GM19025 (cell line): ENCODE measurements around the gene DPPA4.
"Not testable (repeated sequence)": the region's sequence is repeated elsewhere in the genome, so short reads cannot be mapped to it uniquely, and the experiment has no call there.

Experiments used
- ATAC-seq: cut with Tn5 transposase; IDR thresholded peaks from one replicate; pipeline ENCODE4 v1.9.1; 2021; ENCODE audit warnings: mild to moderate bottlenecking, low read depth, moderate library complexity; ENCODE audit not compliant: unreplicated experiment

DPPA4 gene, protein sequence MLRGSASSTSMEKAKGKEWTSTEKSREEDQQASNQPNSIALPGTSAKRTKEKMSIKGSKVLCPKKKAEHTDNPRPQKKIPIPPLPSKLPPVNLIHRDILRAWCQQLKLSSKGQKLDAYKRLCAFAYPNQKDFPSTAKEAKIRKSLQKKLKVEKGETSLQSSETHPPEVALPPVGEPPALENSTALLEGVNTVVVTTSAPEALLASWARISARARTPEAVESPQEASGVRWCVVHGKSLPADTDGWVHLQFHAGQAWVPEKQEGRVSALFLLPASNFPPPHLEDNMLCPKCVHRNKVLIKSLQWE

DNA sequence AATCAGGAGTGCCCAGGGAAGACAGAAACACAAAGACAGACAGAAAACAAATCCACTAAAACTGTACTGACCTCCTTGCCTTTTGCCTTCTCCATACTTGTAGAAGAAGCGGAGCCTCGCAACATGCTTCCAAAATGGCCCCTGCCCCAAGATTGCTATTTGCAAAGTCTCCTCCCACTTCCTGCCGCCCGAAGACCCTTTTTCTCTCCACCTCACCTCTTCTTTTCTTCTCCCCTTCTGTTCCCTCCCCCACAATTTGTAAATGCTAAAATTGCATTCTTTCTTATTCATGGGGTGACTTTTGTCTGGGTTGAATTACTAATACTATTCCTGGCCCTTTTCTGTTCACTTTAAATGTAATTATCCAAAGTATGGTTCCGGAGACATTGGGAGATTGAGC lies at the start of gene DPPA4:
Gene DPPA4 (minus strand): TSS at position 154 of the 400 bp plus-strand sequence. CDS start 29 bp downstream, at position 125.
- no peak for ATAC-seq

DNA sequence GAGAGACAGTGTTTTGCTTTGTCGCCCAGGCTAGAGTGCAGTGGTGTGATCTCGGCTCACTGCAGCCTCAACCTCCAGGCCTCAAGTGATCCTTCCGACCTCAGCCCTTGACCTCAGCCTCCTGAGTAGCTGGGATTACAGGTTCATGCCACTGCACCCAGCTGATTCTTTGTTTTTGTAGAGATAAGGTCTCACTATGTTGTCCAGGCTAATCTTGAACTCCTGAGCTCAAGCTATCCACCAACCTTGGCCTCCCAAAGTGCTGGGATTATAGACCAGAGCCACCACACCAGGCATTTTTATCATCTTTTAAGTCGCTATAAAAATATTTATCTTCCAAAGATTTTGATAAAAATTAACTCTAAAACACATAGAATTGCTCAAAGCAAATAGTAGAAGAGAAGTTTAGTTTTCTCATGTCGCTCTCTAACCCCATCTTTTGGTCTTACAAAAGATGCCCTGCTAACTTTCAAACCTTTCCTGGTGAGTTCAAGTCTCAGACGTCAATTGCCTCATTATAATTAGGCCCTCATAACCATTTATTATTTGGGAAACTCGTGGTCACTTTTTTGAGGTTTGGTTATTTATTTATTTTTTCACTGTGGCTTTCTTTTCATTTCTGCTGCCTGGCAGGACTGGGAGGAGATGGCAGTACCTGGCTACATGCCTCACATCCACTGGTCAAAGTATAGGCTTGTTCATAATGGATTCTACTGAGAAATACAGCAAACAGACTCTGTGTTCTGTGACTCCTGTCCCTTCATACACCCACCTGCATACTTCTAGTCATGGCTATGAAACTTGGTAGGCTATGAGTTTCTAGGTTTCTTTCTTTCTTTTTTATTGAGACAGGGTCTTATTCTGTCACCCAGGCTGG lies 48.3 kb upstream of the DPPA4 start:
- no peak for ATAC-seq

DNA sequence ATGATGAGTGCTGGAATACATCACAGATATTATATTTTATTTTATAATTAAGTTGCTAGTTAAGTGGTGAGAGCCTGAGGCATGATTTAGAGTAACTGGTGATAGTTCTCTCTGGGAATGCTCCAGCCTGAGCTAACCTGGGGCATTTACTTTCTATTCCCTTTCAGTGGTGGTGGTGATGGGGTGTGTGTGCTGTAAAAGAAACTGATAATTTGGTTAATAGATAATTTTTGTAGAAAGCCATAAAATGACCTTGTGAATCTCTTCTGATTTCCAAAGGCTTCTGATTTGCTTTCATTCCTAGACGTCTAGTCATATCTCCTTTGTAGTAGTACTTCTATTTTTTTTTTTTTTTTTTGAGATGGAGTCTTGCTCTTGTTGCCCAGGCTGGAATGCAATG lies 46.8 kb upstream of the DPPA4 start:
- ATAC-seq, result no peak

DNA sequence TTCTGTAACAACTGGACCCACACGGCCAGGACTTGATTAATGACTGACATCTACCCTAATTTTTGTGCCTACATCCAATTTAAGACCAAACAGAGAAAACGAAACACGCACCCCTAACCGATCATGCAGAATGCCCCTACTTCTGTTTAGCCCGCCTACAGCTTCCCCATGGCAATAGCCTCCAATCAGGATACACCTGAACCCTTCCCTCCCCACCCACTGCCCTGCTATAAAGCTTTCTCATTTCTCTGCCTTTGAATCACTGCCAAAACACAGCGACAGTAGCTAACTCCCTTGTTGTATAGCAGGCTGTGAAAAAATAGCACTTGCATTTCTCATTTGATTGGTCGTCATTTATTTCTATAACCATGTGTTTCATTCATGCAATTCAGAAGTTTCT lies 45.2 kb upstream of the DPPA4 start:
- no peak for ATAC-seq

DNA sequence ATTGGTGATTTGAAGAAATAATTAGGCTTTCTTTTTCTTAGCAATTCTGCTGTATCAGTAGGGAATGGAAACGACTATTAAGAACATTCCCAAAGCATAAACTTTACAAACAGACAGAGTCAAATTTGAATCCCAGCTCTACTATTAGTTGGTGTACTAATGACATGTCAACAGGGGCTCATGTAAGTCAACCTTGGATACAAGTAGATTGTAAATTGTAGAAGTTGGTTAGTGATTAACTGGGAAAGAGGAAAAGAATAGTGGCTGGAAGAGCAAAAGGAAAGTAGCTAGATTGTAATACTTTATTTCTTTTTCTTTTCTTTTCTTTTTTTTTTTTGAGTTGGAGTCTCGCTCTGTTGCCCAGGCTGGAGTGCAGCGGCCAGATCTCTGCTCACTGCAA lies 38.6 kb upstream of the DPPA4 start:
- ATAC-seq, result no peak

DNA sequence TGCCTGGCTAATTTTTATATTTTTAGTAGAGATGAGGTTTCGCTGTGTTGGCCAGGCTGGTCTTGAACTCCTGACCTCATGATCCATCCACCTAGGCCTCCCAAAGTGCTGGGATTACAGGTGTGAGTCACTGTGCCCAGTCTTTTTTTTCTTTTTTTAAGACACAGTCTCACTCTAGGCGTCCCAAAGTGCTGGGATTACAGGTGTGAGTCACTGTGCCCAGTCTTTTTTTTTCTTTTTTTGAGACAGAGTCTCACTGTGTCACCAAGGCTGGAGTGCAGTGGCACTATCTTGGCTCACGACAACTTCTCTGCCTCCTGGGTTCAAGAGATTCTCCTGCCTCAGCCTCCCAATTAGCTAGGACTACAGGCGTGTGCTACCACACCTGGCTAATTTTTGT lies 37.1 kb upstream of the DPPA4 start:
- ATAC-seq, result not testable (repeated sequence)

DNA sequence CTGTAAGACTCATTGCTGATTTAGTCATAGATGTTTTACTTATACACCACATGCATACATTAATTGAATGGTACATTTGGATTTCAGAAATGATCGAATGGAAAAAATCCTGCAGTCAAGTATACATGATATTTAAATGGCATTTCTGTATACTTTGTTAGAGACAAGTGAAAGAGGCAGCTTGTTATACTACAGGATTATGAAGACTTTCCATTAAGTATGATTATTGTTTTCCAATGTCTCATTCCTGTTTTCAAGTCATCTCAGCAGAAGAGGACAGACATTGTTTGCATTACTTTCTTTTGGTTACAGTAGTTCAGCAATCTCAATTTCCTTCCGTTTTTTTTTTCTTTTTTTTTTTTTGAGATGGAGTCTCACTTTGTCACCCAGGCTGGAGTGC lies 36.6 kb upstream of the DPPA4 start:
- ATAC-seq, result no peak

DNA sequence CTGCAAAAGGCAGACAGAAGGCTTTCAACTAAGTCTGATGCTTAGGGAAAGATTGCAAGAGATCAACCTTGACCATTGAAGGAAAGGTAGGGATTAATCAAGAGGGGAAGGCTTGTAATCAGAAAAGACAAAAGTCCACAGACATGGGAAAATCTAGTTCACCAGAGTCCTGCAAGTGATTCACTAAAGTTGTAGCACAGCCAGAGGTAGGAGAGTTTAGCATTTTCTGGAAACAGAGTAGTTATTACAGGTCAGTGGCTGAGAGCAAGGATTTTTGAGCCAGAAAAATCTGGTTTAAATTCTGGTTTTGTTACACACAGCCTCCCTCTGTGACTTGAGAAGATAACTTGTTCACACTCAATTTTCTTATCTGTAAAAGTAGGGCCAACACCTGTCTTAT lies 35.3 kb upstream of the DPPA4 start:
- ATAC-seq, result no peak

DNA sequence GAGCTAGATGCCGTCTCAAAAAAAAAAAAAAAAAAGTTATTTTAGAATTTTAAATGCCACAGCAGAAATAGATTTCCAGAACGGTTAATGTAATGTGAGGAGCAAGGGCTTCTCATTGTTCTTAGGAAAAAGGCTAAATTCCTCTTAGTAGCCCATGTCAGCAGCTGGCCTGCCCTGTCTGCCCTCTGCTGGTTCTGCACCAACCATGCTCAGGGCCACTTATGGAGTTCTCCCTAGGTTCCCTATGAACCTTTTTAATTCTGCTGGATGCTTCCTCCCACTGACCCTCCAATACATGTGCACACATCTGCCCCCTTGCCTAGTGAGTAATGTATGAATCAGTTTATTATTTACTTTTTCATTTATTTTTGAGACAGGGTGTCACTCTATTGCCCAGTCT lies 32.2 kb upstream of the DPPA4 start:
- ATAC-seq, result no peak

DNA sequence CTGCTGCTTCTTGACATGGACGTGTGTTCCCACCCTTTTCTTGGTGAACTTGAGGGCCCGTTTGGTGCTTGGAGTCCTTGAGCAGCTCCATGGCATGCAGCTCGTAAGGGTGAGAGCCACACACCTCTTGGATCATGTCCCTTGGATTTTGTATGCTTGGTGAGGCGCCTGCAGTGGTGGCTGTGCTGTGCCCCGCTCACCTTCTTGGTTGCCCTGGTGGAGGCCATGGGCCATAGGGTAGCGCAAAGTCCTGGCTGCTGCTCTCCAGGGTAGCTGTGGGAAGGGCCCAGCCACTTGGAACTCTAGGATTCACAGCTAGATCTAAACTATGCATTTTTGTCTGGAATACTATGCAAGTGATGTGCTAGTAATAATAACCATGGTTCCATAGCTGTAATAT lies 26.7 kb upstream of the DPPA4 start:
- ATAC-seq, result no peak

DNA sequence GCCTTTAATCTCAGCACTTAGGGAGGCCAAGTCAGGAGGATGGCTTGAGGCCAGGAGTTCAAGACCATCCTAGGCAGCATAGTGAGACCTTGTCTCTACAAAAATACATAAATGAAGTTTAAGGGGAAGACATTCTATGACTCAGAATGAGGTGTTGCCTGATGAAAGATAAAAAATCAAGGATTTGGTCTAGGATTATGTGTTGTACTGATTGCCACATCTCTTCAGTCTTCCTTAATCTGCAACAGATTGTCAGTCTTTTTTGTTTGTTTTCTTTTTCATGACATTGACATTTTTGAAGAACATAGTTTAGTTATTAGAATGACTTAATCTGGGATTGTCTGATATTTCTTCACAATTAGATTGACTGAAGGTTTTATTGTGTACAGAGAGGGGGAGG lies 26.3 kb upstream of the DPPA4 start:
- ATAC-seq, result no peak

DNA sequence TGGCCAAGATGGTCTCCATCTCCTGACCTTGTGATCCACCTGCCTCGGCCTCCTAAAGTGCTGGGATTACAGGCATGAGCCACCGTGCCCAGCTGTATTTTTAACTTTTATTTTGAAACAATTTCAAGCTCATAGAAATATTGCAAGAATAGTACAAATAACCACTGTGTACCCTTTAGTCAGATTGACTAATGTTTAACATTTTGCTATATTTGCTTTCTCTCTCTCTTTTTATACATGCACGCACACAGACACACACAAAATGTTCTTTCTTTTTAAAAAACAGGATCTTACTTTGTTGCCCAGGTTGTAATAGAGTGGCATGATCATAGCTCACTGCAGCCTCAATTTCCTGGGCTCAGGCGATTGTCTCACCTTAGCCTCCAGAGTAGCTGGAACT lies 25.5 kb upstream of the DPPA4 start:
- ATAC-seq, result no peak

DNA sequence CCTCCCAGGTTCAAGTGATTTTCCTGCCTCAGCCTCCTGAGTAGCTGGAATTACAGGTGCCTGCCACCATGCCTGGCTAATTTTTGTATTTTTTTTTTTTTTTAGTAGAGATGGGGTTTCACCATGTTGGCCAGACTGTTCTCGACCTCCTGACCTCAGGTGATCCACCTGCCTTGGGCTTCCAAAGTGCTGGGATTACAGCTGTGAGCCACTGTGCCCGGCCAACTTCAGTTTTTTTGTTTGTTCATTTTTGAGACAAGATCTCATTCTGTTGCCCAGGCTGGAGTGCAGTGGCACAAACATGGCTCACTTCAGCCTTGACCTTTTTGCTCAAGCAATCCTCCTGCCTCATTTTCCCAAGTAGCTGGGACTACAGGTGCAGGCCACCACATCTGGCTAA lies 21.5 kb upstream of the DPPA4 start:
- ATAC-seq, result not testable (repeated sequence)

DNA sequence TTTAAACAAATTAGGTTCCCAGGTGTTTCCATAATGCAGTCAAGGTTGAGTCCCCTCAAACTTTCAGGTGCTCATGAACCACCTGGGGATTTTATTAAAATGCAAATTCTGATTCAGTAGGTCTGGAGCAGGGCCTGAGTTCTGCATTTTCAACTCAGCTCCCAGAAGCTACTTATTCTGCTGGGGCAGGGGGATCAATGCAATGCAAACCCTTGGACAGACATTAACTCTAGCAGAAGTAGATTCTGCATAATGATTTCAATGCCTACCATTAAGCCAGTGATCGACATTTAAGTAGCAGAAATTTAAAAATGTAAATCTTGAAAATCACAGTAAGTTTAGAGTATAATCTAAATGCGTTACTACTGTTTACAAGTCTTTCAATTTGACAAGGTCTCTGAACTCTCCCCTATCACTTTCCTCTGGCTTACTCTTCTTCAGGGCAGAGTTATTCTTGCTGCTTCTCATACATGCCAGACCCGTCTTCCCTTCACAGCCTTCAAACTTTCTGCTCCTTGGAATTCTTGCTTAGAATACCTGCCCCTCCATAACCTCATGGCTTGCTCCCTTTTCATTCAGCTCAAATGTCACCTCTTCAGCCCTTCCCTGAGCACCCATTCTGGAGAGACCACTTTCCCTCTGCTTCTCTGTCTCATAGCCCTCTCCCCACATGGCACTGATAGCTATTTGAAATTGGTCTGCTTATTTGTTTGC lies 19.3 kb upstream of the DPPA4 start:
- ATAC-seq, result no peak

DNA sequence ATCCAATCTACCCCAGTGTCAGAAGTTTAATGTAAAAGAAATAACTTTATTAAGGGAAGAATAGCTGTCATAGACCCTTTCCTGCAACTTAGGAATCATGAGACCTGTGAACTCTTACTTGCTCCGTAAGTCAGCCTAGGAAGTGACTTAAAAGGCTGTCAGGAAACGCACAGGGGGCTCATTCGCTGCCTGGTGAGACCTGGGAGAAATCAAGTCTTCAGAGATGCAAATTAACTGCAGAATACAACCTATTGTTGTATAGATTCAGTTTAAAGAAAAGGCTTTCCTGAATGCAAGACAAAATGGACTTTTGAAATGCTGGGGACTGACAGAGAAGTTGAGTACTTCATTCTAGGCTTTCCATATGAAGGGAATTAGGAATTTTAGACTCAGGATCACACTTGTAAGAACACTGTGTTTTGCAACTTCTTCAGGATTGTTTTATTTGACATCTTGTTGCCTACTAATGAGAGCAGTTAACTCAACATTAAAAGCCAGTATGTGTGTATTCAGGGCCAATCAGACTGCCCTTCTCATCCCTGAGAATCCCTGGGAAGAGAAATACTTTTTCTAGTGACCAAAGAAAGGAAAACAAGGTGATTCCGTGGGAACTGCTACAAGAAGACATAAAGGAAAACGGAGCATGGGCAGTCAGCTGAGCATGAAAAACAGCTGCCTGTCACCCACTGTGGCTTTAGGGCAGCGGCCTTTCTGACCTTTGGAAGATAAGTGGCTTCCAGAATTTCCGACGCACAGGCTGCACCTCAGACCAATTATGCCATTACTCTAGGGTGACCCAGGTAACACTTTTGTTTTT lies 18.5 kb upstream of the DPPA4 start:
- ATAC-seq, result no peak

DNA sequence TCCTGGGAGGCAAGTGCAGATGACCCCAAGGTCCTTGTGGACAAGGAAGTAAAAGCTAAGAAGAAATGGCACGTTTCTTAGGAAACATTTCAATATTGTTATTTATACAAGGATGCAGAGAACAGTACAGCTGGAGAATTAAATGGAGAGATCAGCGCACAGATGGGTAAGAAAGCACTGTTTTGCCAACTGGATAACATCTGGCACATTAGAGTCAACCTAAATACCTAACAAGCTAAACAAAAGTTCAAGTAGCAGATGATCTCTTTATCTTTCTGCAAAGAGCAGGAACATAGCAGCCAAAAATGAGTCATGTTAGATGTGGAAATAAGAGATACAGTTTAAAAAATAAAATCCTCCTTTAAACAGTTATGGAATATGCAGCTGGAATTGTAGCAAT lies 15.7 kb upstream of the DPPA4 start:
- ATAC-seq, result no peak

DNA sequence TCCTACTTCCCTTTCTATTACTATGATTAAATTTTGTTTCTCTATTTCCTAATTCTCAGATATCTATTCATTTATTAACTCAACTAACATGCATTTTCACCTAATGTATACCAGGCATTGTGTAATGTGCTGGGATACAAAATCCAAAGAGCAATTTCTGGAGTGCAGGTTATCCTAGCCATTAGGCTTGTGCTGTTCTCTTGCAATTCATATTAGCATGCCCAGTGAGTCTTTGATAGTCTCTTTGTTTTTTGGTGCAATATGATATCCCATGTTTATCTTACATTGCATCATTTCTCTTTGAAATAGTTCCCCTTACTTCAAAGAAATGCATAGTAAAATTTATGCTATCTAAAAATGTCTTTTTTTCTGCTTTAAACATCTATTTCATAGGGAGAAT lies 13.9 kb upstream of the DPPA4 start:
- ATAC-seq, result no peak

DNA sequence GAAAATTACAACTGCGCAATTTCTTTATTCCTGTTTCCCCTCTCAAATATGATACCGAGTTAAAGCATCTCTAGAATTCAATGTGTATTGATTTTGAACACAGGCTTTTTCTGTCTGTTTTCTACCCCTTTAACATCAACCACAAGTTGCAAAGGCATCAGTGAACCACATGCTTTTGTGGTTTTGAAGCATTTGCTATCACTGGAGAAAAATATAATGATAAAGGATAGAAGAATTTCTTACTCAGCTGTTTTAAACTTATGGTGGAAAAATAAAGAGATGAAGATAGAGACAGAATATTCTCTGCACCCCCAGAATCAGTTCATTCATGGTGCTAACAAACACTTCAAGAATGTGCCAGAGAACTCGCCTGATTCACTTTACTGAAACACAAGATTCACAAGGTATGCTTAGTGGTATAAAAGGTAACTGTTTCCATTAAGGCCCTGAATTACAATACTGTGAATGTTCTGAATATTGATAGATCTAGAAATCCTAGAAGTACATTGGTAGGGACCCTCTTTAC lies 9.5 kb upstream of the DPPA4 start:
- no peak for ATAC-seq

DNA sequence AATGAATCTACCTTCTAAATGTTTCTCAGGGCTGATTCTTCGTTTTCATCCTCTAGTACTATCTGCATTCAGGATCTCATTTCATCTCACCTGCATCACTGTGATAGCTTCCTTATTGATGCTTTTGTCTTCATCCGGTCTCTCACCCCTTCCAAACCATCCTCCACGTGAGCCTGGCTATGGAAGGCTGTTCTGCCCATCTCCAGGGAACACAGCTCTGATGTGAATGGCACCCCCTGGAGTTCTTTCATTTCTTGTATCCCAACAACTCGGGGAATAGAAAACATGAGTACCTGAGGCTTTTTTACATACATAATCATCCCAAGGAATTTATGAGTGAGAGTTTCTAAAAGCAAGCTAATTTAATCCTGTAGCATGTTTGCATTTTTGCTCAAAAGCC lies 8.8 kb upstream of the DPPA4 start:
- ATAC-seq, result no peak
